Trophoblast cell (in vitro differentiated cells and primary cell): ENCODE measurements around the gene PIERCE2.
"Not testable (repeated sequence)": the region's sequence is repeated elsewhere in the genome, so short reads cannot be mapped to it uniquely, and the experiment has no call there.

ENCODE experiments used
- DNase-seq, 2 donors: peaks; one replicate each; pipeline ENCODE4 v3.0.0-alpha.2; 2016
- H2AFZ ChIP-seq: 2 replicates; pipeline ENCODE4 v1.6.1; 2013; ENCODE audit warnings: low read length, moderate library complexity, mild to moderate bottlenecking; ENCODE audit not compliant: insufficient read depth, poor library complexity
- H2AK5ac ChIP-seq: 2 replicates; pipeline ENCODE4 v1.6.1; 2013; ENCODE audit warnings: mild to moderate bottlenecking, low read length
- H2BK120ac ChIP-seq: 2 replicates; pipeline ENCODE4 v1.6.1; 2013; ENCODE audit warnings: low read length, mild to moderate bottlenecking, moderate library complexity; ENCODE audit not compliant: insufficient read depth, poor library complexity
- H2BK12ac ChIP-seq: 2 replicates; pipeline ENCODE4 v1.6.1; 2013; ENCODE audit warnings: mild to moderate bottlenecking, low read length, moderate library complexity
- H2BK5ac ChIP-seq: 2 replicates; pipeline ENCODE4 v1.6.1; 2013; ENCODE audit warnings: low read length, low read depth, moderate library complexity, mild to moderate bottlenecking; ENCODE audit not compliant: poor library complexity
- H3K14ac ChIP-seq: 2 replicates; pipeline ENCODE4 v1.6.1; 2013; ENCODE audit warnings: mild to moderate bottlenecking, low read length
- H3K18ac ChIP-seq: 2 replicates; pipeline ENCODE4 v1.6.1; 2013; ENCODE audit warnings: mild to moderate bottlenecking, low read length
- H3K23ac ChIP-seq: 2 replicates; pipeline ENCODE4 v1.6.1; 2013; ENCODE audit warnings: low read length
- H3K27ac ChIP-seq: 2 replicates; pipeline ENCODE4 v1.5.1; 2013; ENCODE audit warnings: low read depth, mild to moderate bottlenecking, inconsistent platforms, low read length, moderate library complexity
- H3K27me3 ChIP-seq: 2 replicates; pipeline ENCODE4 v1.6.1; 2013; ENCODE audit warnings: inconsistent platforms, mild to moderate bottlenecking, low read length, moderate library complexity; ENCODE audit not compliant: insufficient read depth
- H3K36me3 ChIP-seq, 2 experiments: 1 replicate in 1 of 2; 2 replicates in 1 of 2; pipeline ENCODE4 v1.6.1; 2013; ENCODE audit warnings: low read length in 2 of 2, mild to moderate bottlenecking in 2 of 2, moderate library complexity in 1 of 2; ENCODE audit not compliant: insufficient read depth in 2 of 2, control insufficient read depth in 1 of 2
- H3K4ac ChIP-seq: 2 replicates; pipeline ENCODE4 v1.6.1; 2013; ENCODE audit warnings: low read depth, mild to moderate bottlenecking, low read length, moderate library complexity
- H3K4me1 ChIP-seq, 2 experiments: 1 replicate in 1 of 2; 2 replicates in 1 of 2; pipeline ENCODE4 v1.6.1; 2013; ENCODE audit warnings: low read length in 2 of 2, mild to moderate bottlenecking in 2 of 2, moderate library complexity in 1 of 2; ENCODE audit not compliant: insufficient read depth in 2 of 2, control insufficient read depth in 1 of 2
- H3K4me2 ChIP-seq: 2 replicates; pipeline ENCODE4 v1.6.1; 2013; ENCODE audit warnings: inconsistent platforms, mild to moderate bottlenecking, low read length, moderate library complexity
- H3K4me3 ChIP-seq: 2 replicates; pipeline ENCODE4 v1.5.1; 2013; ENCODE audit warnings: mild to moderate bottlenecking, low read depth, low read length, inconsistent platforms
- H3K79me1 ChIP-seq: one replicate; pipeline ENCODE4 v1.6.1; 2013; ENCODE audit warnings: low read length
- H3K79me2 ChIP-seq: 2 replicates; pipeline ENCODE4 v1.6.1; 2013; ENCODE audit warnings: low read length, mild to moderate bottlenecking; ENCODE audit not compliant: control insufficient read depth, insufficient read depth, poor library complexity
- H3K9ac ChIP-seq: 2 replicates; pipeline ENCODE4 v1.6.1; 2013; ENCODE audit warnings: mild to moderate bottlenecking, low read length
- H3K9me3 ChIP-seq: 2 replicates; pipeline ENCODE4 v1.6.1; 2013; ENCODE audit warnings: low read depth, mild to moderate bottlenecking, control low read depth, inconsistent platforms, low read length; ENCODE audit not compliant: insufficient read depth
- H4K12ac ChIP-seq: 2 replicates; pipeline ENCODE4 v1.6.1; 2013; ENCODE audit warnings: low read depth, mild to moderate bottlenecking, low read length, moderate library complexity
- H4K8ac ChIP-seq: 2 replicates; pipeline ENCODE4 v1.6.1; 2013; ENCODE audit warnings: low read depth, mild to moderate bottlenecking, low read length, moderate library complexity
- H4K91ac ChIP-seq: one replicate; pipeline ENCODE4 v1.6.1; 2013; ENCODE audit warnings: low read depth, mild to moderate bottlenecking, low read length, moderate library complexity
- WGBS: extraction: QIAGEN DNeasy Blood & Tissue Kit; methylation state at CpG from one replicate; pipeline ENCODE4 v1.1.7; 2013; ENCODE audit warnings: missing lambda C conversion rate; ENCODE audit not compliant: insufficient read length, insufficient coverage; ENCODE audit errors: extremely low coverage; 5-methylcytosine and 5-hydroxymethylcytosine counted together

PIERCE2 gene

GRCh38 chr15:55400050-55400449 lies 8.2 kb upstream of the PIERCE2 start:
- H3K27me3 ChIP-seq, DNase-seq, H4K91ac ChIP-seq, H3K4ac ChIP-seq, H2AFZ ChIP-seq, H3K79me1 ChIP-seq, H3K4me1 ChIP-seq, H3K9me3 ChIP-seq, H3K23ac ChIP-seq, H3K9ac ChIP-seq, H3K4me3 ChIP-seq, H4K8ac ChIP-seq, H3K4me2 ChIP-seq, H3K14ac ChIP-seq, H4K12ac ChIP-seq, H2BK5ac ChIP-seq, H2BK12ac ChIP-seq, H3K27ac ChIP-seq, H2AK5ac ChIP-seq, H2BK120ac ChIP-seq, H3K18ac ChIP-seq, H3K79me2 ChIP-seq, H3K36me3 ChIP-seq: not testable (repeated sequence)
- no CpG with 5 or more reads among the region's 8 CpGs for WGBS

DNA sequence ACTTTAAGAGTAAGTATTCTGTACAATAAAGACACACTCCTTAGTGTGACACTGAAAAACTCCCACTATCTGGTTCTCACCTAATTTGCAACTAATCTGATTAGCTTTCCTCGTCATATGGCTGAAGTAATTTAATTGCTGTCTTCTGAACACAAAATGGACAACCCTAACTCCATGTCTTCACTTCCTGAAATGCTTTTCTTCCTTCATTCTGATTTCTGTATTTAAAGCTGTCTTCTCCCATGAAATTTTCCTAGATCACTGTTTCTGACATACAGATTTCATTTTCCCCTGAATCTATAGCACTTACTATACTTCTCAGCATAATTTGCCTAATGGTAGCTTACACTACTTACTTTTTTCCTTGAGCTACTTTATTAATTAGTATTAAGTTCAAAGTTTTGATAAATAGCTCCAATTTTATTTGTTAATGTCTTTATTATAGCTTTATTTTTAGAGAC lies 6.5 kb upstream of the PIERCE2 start:
- Histone ChIP-seq H4K91ac (no peak overlapping the region), H4K8ac (no peak overlapping the region), H3K4me2 (no peak overlapping the region), H3K4me1 (no peaks in the 10 kb centered on the region), H3K79me1 (no peaks in the 10 kb centered on the region), H3K36me3 (no peaks in the 10 kb centered on the region), H3K9ac (no peak overlapping the region), H3K14ac (no peak overlapping the region), H3K79me2 (no peaks in the 10 kb centered on the region), H2BK12ac (no peak overlapping the region), H3K27ac (no peak overlapping the region), H2AK5ac (no peak overlapping the region), H3K4ac (no peak overlapping the region), H2AFZ (no peak overlapping the region), H2BK5ac (no peak overlapping the region), H3K27me3 (no peaks in the 10 kb centered on the region), H4K12ac (no peak overlapping the region), H2BK120ac (no peak overlapping the region), H3K9me3 (no peaks in the 10 kb centered on the region), H3K4me3 (no peak overlapping the region), H3K18ac (no peak overlapping the region), H3K23ac (no peak overlapping the region)
- no peak for DNase-seq
- no CpG with 5 or more reads among the region's 1 CpG for WGBS

DNA sequence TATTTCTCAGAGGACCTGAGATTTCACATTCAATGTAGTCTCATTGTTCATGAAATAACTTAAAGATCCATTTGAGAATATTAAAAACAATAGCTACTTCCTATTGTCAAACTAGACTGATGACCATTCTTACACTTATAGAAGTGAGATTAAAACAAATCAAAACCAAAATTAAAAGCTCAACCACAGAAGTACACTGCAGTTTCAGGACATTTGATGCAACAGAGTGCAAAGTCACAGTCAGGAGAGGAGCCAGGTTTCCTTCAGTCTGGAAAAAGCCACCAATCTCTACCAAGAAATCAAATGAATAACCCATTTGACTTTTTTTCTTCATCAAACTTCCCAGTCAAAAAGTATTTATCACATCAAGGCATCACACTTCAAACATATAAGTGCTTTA lies 5.6 kb upstream of the PIERCE2 start:
- no peak overlapping the region for H3K4me3 ChIP-seq
- no peak overlapping the region for H3K14ac ChIP-seq
- no peak overlapping the region for H3K27ac ChIP-seq
- H3K4me2 ChIP-seq, result no peak overlapping the region
- no peak for DNase-seq
- H4K91ac ChIP-seq, result no peak overlapping the region
- H4K8ac ChIP-seq, result no peak overlapping the region
- no peak overlapping the region for H2BK12ac ChIP-seq
- no peaks in the 10 kb centered on the region for H3K27me3 ChIP-seq
- peaks cover under 1% of the 10 kb centered on the region for H3K79me2 ChIP-seq
- no peaks in the 10 kb centered on the region for H3K36me3 ChIP-seq
- H4K12ac ChIP-seq, result no peak overlapping the region
- no peaks in the 10 kb centered on the region for H3K9me3 ChIP-seq
- no peak overlapping the region for H2BK5ac ChIP-seq
- H3K4me1 ChIP-seq, result peaks cover 0 to 4% of the 10 kb centered on the region in 2 experiments
- no peak overlapping the region for H3K23ac ChIP-seq
- H3K18ac ChIP-seq, result no peak overlapping the region
- H2AFZ ChIP-seq, result no peak overlapping the region
- H3K79me1 ChIP-seq, result no peaks in the 10 kb centered on the region
- H2BK120ac ChIP-seq, result no peak overlapping the region
- no peak overlapping the region for H3K9ac ChIP-seq
- H3K4ac ChIP-seq, result no peak overlapping the region
- no peak overlapping the region for H2AK5ac ChIP-seq

GRCh38 chr15:55403531-55403930 lies 4.8 kb upstream of the PIERCE2 start:
- H3K79me2 ChIP-seq, result peaks cover 2% of the 10 kb centered on the region
- no peak overlapping the region for H4K91ac ChIP-seq
- H3K4me1 ChIP-seq, result peaks cover 0 to 4% of the 10 kb centered on the region in 2 experiments
- H3K4ac ChIP-seq, result no peak overlapping the region
- H3K9me3 ChIP-seq, result no peaks in the 10 kb centered on the region
- no peak overlapping the region for H3K4me3 ChIP-seq
- no peak overlapping the region for H3K27ac ChIP-seq
- DNase-seq, result peak in 1 of 2 donors; percentile 1
- no peak overlapping the region for H2BK120ac ChIP-seq
- H3K36me3 ChIP-seq, result no peaks in the 10 kb centered on the region
- H2BK12ac ChIP-seq, result no peak overlapping the region
- H3K27me3 ChIP-seq, result no peaks in the 10 kb centered on the region
- H3K18ac ChIP-seq, result no peak overlapping the region
- no peak overlapping the region for H4K8ac ChIP-seq
- no peak overlapping the region for H2AK5ac ChIP-seq
- no peak overlapping the region for H3K23ac ChIP-seq
- no peak overlapping the region for H2BK5ac ChIP-seq
- no peak overlapping the region for H3K9ac ChIP-seq
- H3K4me2 ChIP-seq, result no peak overlapping the region
- H2AFZ ChIP-seq, result no peak overlapping the region
- H4K12ac ChIP-seq, result no peak overlapping the region
- H3K14ac ChIP-seq, result no peak overlapping the region
- no peaks in the 10 kb centered on the region for H3K79me1 ChIP-seq
